ENCODE data around the gene ZNF335. TPM values are rescaled to one million over a fixed set of nuclear protein-coding genes. Genes with fewer than 3 reads are reported as not detected.
A peak's percentile ranks its signal among the peaks of the same experiment; 100 is the strongest.
"Not testable (repeated sequence)": the region's sequence is repeated elsewhere in the genome, so short reads cannot be mapped to it uniquely, and the experiment has no call there.

Gene ZNF335
- total RNA-seq, 1 experiment from 2014 or later: 15.0 TPM

- H3K36me3 ChIP-seq (replicated peaks; ENCODE audit: control insufficient read depth, insufficient read depth, low read length): peaks cover 61% of the 10 kb centered on the region
- no peak overlapping the region for H3K4me3 ChIP-seq (ENCODE audit: insufficient read depth, low read depth, low read length)
- no peaks in the 10 kb centered on the region for H3K27me3 ChIP-seq (ENCODE audit: control insufficient read depth, insufficient read depth, low read length)
- DNase-seq: no peak
Observed at GRCh38 chr20:45944965-45945677, 26.9 kb downstream of the ZNF335 start.

- Histone ChIP-seq H3K27me3 (ENCODE audit: control insufficient read depth, insufficient read depth, low read length) (no peaks in the 10 kb centered on the region), H3K4me3 (ENCODE audit: insufficient read depth, low read depth, low read length) (no peak overlapping the region), H3K36me3 (replicated peaks; ENCODE audit: control insufficient read depth, insufficient read depth, low read length) (peaks cover 62% of the 10 kb centered on the region)
- DNase-seq: no peak
Observed at GRCh38 chr20:45944151-45944964, 27.6 kb downstream of the ZNF335 start.

GRCh38 chr20:45943613-45944012, 28.4 kb downstream of the ZNF335 start:
- H3K36me3 ChIP-seq (replicated peaks; ENCODE audit: control insufficient read depth, insufficient read depth, low read length): peaks cover 63% of the 10 kb centered on the region

GRCh38 chr20:45940469-45940868, 31.5 kb downstream of the ZNF335 start:
- Histone ChIP-seq H3K36me3 (replicated peaks; ENCODE audit: control insufficient read depth, insufficient read depth, low read length) (peaks cover 54% of the 10 kb centered on the region), H3K27me3 (ENCODE audit: control insufficient read depth, insufficient read depth, low read length) (no peaks in the 10 kb centered on the region), H3K4me3 (ENCODE audit: insufficient read depth, low read depth, low read length) (no peak overlapping the region)
- peak; percentile 21 for DNase-seq

More at GRCh38 chr20:45943613-45944012, 28.4 kb downstream of the ZNF335 start:
- DNase-seq: no peak
- Histone ChIP-seq H3K27me3 (ENCODE audit: control insufficient read depth, insufficient read depth, low read length) (no peaks in the 10 kb centered on the region), H3K4me3 (ENCODE audit: insufficient read depth, low read depth, low read length) (no peak overlapping the region)

- Histone ChIP-seq H3K4me3 (ENCODE audit: insufficient read depth, low read depth, low read length) (no peak overlapping the region), H3K27me3 (ENCODE audit: control insufficient read depth, insufficient read depth, low read length) (no peaks in the 10 kb centered on the region), H3K36me3 (replicated peaks; ENCODE audit: control insufficient read depth, insufficient read depth, low read length) (peaks cover 51% of the 10 kb centered on the region)
- DNase-seq: peak; percentile 20
Observed at GRCh38 chr20:45940053-45940452, 31.9 kb downstream of the ZNF335 start.

- Histone ChIP-seq H3K36me3 (replicated peaks; ENCODE audit: control insufficient read depth, insufficient read depth, low read length) (peaks cover 40% of the 10 kb centered on the region), H3K27me3 (ENCODE audit: control insufficient read depth, insufficient read depth, low read length) (no peaks in the 10 kb centered on the region), H3K4me3 (ENCODE audit: insufficient read depth, low read depth, low read length) (no peak overlapping the region)
- DNase-seq: peak; percentile 88
Observed at GRCh38 chr20:45938727-45939438, 33.1 kb downstream of the ZNF335 start.

- peaks cover 29% of the 10 kb centered on the region for H3K36me3 ChIP-seq (replicated peaks; ENCODE audit: control insufficient read depth, insufficient read depth, low read length)
- H3K4me3 ChIP-seq (ENCODE audit: insufficient read depth, low read depth, low read length): no peak overlapping the region
- no peak for DNase-seq
- no peaks in the 10 kb centered on the region for H3K27me3 ChIP-seq (ENCODE audit: control insufficient read depth, insufficient read depth, low read length)
Observed at GRCh38 chr20:45937765-45938164, 34.2 kb downstream of the ZNF335 start.

GRCh38 chr20:45935416-45936046, 36.5 kb downstream of the ZNF335 start:
- DNase-seq: no peak
- Histone ChIP-seq H3K36me3 (replicated peaks; ENCODE audit: control insufficient read depth, insufficient read depth, low read length) (peaks cover 23% of the 10 kb centered on the region), H3K27me3 (ENCODE audit: control insufficient read depth, insufficient read depth, low read length) (no peaks in the 10 kb centered on the region), H3K4me3 (ENCODE audit: insufficient read depth, low read depth, low read length) (peak overlapping the region; percentile 62)

- Histone ChIP-seq H3K36me3 (replicated peaks; ENCODE audit: control insufficient read depth, insufficient read depth, low read length) (peaks cover 17% of the 10 kb centered on the region), H3K4me3 (ENCODE audit: insufficient read depth, low read depth, low read length) (peak within 1 kb of the TSS; percentile 100), H3K27me3 (ENCODE audit: control insufficient read depth, insufficient read depth, low read length) (no peaks in the 10 kb centered on the region)
- peak; percentile 100 for DNase-seq
Observed at GRCh38 chr20:45934586-45935415, 37.2 kb downstream of the ZNF335 start, which contains the start of gene PCIF1. PCIF1 (plus strand) TSS chr20:45934683; CDS start chr20:45939000, 4,317 bp downstream.

- DNase-seq: peak; percentile 84
- Histone ChIP-seq H3K36me3 (replicated peaks; ENCODE audit: control insufficient read depth, insufficient read depth, low read length) (peaks cover 12% of the 10 kb centered on the region), H3K4me3 (ENCODE audit: insufficient read depth, low read depth, low read length) (peak overlapping the region; percentile 100), H3K27me3 (ENCODE audit: control insufficient read depth, insufficient read depth, low read length) (no peaks in the 10 kb centered on the region)
Observed at GRCh38 chr20:45934046-45934585, 37.9 kb downstream of the ZNF335 start.

GRCh38 chr20:45933266-45934045, 38.5 kb downstream of the ZNF335 start:
- DNase-seq: peak; percentile 93
- no peaks in the 10 kb centered on the region for H3K27me3 ChIP-seq (ENCODE audit: control insufficient read depth, insufficient read depth, low read length)
- H3K4me3 ChIP-seq (ENCODE audit: insufficient read depth, low read depth, low read length): peak overlapping the region; percentile 100
- peaks cover 10% of the 10 kb centered on the region for H3K36me3 ChIP-seq (replicated peaks; ENCODE audit: control insufficient read depth, insufficient read depth, low read length)

GRCh38 chr20:45931680-45932079, 40.3 kb downstream of the ZNF335 start:
- H3K4me3 ChIP-seq (ENCODE audit: insufficient read depth, low read depth, low read length); DNase-seq; H3K36me3 ChIP-seq (replicated peaks; ENCODE audit: control insufficient read depth, insufficient read depth, low read length); H3K27me3 ChIP-seq (ENCODE audit: control insufficient read depth, insufficient read depth, low read length): not testable (repeated sequence)

Measured in H7 (cell line).